ENCODE results near the gene KIAA1217.

DNA sequence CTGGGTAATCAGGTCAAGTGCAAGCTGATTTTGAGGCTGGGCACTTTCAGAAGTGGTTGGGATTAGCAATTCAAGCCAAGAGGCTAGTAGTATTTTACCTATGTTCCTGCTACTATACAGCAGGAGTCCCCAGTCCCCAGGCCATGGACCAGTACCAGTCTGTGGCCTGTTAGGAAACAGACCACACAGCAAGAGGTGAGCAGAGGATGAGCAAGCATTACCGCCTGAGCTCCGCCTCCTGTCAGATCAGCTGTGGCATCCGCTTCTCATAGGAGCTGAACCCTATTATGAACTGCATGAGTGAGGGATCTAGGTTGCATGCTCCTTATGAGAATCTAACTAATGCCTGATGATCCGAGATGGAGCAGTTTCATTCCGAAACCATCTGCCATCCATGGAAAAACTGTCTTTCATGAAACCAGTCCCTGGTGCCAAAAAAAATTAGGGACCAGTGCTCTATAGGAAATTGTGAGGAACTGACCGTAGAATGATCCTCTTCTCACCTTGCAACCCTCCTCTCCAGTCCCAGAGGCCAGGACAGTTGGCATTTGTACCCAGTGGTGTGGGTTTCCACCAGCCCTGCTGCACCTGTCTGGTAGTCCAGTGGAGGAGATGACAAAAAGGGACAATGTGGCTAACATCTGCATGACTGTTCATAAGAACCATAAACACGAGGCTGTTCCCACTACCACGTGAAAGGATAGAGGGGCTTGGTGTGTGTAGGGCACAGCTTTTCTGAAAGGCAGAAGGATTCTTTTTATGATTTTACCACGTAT is 172.5 kb downstream of the KIAA1217 start:
- TF ChIP-seq ZNF146 (tag by site-specific recombination; IDR thresholded peaks at IDR 0.05) (no peak), MEIS1 (CRISPR knock-in tag; IDR thresholded peaks at IDR 0.05; ENCODE audit: borderline replicate concordance) (no peak), ZFP3 (tag by site-specific recombination; IDR thresholded peaks at IDR 0.05; ENCODE audit: low read depth) (no peak), ZNF324 (tag by site-specific recombination; IDR thresholded peaks at IDR 0.05) (no peak), GFI1B (tag by site-specific recombination; IDR thresholded peaks at IDR 0.05) (no peak), SALL2 (tag by site-specific recombination; IDR thresholded peaks at IDR 0.05; ENCODE audit: borderline replicate concordance) (no peak), PRDM10 (tag by site-specific recombination; IDR thresholded peaks at IDR 0.05) (no peak), ZNF701 (tag by site-specific recombination; IDR thresholded peaks at IDR 0.05) (no peak), ZBTB6 (tag by site-specific recombination; IDR thresholded peaks at IDR 0.05) (no peak), ZNF639 (tag by site-specific recombination; IDR thresholded peaks at IDR 0.05) (no peak), ZNF473 (tag by site-specific recombination; IDR thresholded peaks at IDR 0.05) (no peak)
- TF ChIP-seq, protein P1, sequence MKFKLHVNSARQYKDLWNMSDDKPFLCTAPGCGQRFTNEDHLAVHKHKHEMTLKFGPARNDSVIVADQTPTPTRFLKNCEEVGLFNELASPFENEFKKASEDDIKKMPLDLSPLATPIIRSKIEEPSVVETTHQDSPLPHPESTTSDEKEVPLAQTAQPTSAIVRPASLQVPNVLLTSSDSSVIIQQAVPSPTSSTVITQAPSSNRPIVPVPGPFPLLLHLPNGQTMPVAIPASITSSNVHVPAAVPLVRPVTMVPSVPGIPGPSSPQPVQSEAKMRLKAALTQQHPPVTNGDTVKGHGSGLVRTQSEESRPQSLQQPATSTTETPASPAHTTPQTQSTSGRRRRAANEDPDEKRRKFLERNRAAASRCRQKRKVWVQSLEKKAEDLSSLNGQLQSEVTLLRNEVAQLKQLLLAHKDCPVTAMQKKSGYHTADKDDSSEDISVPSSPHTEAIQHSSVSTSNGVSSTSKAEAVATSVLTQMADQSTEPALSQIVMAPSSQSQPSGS (tag by site-specific recombination; IDR thresholded peaks at IDR 0.05; ENCODE audit: low read depth) = no peak
- TF ChIP-seq, protein P2, sequence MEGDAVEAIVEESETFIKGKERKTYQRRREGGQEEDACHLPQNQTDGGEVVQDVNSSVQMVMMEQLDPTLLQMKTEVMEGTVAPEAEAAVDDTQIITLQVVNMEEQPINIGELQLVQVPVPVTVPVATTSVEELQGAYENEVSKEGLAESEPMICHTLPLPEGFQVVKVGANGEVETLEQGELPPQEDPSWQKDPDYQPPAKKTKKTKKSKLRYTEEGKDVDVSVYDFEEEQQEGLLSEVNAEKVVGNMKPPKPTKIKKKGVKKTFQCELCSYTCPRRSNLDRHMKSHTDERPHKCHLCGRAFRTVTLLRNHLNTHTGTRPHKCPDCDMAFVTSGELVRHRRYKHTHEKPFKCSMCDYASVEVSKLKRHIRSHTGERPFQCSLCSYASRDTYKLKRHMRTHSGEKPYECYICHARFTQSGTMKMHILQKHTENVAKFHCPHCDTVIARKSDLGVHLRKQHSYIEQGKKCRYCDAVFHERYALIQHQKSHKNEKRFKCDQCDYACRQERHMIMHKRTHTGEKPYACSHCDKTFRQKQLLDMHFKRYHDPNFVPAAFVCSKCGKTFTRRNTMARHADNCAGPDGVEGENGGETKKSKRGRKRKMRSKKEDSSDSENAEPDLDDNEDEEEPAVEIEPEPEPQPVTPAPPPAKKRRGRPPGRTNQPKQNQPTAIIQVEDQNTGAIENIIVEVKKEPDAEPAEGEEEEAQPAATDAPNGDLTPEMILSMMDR (tag by site-specific recombination; IDR thresholded peaks at IDR 0.05) = no peak
